Head of caudate nucleus (tissue), 42 donors: ENCODE results near the gene TRPV3.
"Not testable (repeated sequence)": the region's sequence is repeated elsewhere in the genome, so short reads cannot be mapped to it uniquely, and the experiment has no call there.

ENCODE experiments used
- DNase-seq, 42 donors: peaks; one replicate each; pipeline versions ENCODE4 v3.0.0 to v3.0.0-alpha.2; 2020 to 2021; ENCODE audit warnings: mixed read lengths in 7 of 42
- intact Hi-C: fragments of 100-400 bp; cut with DNase I; formaldehyde crosslinking; loops from one replicate; pipeline ENCODE4 v1.15.0; 2022

The TRPV3 gene

DNA sequence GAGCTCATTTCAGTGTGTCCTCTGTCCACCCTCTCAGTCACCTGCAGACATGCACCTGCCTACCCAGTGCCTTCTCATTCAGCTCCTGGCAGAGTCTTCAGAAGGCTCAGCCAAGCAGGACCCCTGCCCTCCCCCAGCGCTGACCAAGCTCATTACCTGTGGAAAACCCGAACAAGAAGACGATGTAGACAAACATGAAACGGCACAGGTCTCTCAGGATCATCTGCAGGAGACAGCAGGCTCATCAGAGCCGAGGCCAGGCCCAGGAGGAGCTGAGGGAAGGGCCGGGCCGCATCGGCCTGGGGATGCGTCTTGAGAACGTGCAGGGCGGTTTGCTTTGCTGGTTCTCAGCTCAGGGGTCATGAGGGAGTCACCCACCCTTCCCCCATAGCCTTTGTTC lies 19.4 kb upstream of the TRPV3 start:
- intact Hi-C loops, result no loop called here
- DNase-seq, result no peak

DNA sequence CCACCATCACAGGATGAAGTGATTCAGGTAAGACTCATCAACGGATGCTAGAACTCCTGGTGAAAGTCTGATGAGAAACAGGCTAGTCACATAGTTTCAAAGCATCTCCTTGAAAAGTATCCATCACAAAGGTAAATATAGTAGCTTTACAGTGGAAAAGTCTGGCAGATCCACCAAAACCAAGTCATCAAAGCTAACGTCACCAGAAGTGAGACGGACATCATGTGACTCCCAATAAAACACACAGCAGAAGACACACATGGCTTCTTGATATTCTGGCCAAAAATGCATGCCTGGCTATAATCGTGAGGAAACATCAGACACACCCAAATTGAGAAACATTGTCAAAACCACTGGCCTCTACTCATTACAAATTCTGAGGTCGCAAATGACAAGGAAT lies 17.9 kb upstream of the TRPV3 start:
- no peak for DNase-seq
- intact Hi-C loops, result no loop called here

DNA sequence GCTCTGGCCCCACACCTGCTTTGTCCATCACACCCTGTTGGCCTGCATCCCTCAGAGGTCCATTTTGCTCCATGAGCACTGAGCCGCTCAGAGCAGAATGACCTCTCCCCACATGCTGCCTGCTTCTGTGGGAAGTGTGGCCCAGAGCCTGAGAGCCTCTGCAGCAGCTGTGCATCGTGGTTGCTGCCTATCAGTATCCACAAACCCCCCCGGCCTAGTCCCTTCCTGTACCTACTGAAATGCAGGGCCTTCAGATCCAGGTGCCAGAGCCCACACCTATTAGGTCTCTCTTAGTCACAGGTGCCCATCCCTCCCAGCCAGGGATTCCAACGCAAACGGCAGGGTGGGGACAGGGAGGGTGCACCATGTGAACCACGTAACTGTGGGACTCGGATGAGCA lies 16.6 kb upstream of the TRPV3 start:
- intact Hi-C loops, result no loop called here

DNA sequence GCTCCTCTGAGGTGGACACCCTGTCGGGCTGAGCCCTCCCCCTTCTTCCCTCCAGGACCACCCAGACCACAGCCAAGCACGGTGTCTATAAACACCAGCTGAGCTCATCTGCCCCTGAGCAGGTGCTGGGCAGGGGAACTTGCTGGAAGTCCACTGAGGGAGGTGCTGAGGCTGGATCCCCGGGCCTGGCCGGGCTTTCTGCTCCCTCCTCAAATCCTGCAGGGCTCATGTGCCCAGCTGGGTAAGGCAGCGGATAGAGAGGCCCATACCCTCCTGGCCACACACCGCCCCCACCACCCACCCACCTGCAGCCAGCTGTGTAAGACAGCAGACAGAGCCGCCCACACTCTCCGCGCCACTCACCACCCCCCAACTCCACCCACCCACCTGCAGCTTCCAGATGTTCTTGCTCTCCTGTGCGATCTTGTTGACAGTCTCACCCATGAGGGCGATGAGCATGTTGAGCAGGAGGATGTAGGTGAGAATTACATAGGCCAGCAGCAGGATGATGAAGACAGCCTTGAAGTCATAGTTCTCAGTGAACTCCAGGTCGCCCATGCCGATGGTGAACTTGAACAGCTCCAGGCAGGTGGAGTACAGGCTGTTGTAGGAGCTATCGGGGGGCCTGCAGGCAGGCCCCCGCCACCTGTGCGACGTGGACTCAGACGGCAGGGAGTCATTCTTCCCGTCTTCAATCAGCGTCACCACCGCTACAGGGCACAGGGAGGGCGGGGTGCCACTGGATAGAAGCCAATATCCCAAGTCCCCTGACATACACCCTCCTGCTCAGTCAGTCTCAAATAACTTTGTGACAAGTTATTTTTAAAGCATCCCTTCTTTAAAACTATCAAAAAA lies 15.9 kb upstream of the TRPV3 start:
- intact Hi-C loops, result no loop called here
- no peak for DNase-seq

More for the DNA sequence above, 16.6 kb upstream of the TRPV3 start:
- no peak for DNase-seq

DNA sequence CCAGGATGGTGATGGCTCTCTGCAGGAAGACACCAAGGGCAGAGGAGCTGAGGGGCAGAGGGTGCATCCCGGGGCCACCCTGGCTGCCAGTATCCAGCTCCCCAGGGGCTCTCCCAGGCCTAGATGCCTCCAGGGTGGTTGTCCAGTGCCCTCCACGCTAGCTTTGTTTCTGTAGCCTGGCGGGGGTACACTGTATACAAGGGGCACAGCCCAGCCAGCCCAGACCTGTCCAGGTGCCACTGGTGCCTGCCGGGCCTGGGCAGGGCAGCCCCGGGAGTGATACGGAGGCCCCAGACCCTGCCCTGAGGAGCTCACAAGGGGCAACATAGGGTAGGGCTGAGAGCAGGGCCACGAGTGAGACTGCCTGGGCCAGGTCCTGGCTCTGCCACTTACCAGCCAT lies 14.6 kb upstream of the TRPV3 start:
- no peak for DNase-seq
- intact Hi-C loops, result no loop called here

DNA sequence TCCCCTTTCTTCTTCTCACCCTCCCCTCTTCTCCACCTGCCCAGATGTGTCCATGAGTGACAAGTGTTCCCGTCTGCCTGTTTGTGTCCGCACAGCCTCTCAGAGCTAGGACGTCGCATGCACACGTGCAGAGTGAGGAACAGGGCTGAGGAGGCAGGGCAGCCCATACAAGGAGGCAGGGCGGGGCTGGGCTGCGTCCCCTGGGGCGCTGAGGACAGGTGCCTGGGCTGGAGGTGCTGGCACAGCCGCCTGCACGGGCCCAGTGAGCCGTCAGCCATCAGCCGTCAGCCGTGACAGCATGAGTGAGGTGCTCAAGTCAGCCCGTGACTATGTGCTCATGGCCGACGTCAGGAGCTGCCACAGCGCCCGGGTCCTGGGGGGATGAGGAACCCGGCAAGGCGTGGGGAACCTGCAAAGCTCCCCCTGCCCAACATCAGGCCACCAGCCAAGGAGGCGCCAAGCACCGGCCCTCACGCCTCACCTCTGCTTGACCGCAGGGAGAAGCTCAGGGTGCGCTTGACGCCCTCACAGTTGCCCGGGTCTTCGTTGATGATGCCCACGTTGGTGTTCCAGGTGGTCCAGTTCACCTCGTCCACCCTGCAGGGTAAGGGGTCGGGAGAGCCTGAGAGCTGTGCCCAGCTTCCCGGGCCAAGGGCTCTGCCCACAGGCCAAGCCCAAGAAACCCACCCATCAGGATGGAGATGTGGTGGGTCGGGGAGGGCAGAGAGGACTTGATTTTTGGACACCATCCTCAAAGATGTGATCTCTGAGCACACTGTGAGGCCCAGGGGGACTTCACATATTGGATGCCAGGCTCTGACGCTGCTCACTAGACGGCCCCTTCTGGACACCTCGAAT lies 13.7 kb upstream of the TRPV3 start:
- intact Hi-C loops, result no loop called here
- DNase-seq, result no peak

DNA sequence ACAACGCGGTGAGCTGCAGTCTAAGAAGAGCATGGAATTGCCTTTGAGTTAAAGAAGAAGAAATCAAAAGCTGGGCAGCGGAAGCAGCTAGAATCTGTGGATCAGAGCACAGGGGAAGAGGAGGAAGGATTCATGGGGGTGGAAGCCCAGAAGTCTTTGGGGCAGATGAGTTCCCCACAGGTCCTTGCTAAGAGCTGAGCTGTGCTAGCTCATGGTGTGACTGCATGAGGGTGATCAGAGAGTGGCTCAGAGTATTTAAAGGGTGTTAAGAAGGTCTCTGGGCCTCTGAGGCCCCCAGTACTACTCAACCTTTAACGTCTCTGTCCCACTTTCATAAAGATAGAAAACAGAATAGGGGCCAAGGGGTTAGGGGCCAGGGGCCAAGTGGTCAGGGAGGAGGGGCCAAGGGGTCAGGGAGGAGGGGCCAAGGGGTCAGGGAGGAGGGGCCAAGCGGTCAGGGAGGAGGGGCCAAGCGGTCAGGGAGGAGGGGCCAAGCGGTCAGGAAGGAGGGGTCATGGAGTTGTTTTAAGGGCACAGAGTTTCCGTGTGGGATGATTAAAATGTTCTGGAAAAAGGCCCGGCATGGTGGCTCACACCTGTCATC lies 12.0 kb upstream of the TRPV3 start:
- intact Hi-C loops, result no loop called here
- DNase-seq, result no peak

DNA sequence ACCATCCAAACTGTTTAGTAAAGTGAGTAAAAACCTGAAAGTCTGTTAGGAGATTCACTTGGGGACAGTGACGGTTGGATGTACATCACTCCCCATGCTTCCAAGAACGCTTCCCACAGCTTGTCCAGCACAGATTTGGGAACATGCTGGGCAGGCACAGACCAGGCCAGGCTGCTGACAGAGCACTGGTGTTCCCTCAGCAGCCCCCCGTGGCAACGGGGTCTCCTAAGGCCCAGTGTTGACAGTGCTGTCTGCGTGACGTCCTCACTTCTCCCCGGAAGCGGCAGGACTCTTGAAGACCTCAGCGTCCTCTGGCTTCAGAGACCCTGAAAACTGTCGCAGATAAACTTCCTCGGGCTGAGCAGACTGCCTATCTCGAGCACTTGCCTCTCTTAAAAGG lies 8.9 kb upstream of the TRPV3 start:
- no peak for DNase-seq
- intact Hi-C loops, result no loop called here

DNA sequence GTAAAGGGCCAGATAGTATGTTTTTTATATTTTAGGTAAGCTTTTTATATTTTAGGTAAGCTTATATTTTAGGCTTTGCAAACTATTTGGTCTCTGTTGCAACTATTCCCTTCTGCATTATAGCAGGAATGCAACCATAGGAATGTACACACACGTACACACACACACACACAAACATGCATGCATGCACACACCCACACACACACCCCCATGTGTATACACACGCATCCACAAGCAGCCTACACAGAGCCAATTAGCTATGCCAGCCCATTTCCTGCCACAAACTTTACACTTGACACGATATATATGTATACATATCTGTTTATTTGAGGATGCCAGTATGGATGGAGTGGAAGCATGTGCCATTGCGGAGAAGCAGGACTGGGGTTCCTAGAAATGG lies 7.5 kb upstream of the TRPV3 start:
- intact Hi-C loops, result no loop called here

DNA sequence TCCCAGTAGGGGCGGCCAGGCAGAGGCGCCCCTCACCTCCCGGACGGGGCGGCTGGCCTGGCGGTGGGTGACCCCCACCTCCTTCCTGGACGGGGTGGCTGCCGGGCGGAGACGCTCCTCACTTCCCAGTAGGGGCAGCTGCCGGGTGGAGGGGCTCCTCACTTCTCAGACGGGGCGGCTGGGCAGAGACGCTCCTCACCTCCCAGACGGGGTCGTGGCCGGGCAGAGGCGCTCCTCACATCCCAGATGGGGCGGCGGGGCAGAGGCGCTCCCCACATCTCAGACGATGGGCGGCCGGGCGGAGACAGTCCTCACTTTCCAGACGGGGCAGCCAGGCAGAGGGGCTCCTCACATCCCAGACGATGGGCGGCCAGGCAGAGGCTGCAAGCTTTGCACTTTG lies 6.6 kb upstream of the TRPV3 start:
- intact Hi-C loops, DNase-seq: not testable (repeated sequence)

More for the DNA sequence above, 7.5 kb upstream of the TRPV3 start:
- no peak for DNase-seq

DNA sequence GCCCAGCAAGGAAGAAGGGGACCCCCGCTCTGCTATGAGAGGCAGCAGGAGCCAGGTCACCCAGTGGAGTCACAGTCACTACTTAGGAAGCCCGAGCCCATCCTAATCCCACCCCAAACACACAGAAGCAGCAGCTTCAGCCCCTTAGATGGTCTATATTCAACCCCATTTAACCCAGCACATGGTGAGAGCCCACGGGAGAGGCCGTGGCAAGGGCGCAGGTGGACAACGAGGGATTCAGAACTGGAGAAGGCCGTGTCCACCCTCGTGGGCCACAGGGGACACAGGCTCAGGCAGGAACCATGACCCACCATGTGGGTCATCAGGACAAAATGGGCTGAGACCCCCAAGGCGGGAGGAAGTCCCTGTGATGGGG lies 1.6 kb upstream of the TRPV3 start:
- no peak for DNase-seq

DNA sequence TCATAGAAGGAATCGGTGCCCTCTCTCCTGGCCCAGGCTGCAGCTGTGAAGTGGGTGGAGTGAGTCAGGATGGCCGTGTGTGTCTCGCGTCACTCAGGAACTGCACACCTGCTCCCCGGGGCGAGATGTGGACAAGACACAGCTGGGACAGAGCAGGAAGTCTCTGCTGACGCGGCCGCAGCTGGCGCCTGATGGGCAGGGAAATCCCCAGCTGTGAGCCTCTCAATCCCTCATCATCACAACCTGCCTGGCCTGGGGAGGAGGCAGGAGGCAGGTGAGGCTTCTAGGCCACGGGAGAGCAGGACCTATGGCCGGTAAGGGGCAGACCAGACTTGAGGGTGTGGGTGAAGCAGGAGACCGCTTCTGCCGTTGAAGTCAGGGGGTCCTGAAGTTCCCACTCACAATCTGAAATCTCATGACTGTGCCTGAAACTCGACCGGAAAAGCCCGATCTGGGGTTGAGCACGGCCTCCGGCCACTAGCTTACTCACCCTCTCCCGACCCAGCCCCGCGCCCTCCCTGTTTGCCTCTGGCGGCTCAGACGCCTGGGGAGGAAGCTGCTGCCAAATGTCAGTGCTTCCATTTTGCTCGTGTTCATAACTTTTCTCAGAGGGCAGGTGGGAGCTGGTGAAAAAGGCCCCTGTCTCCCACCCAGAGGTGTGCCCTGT lies 1.1 kb upstream of the TRPV3 start:
- intact Hi-C loops, result no loop called here
- peak in 1 of 42 donors; percentile 34 for DNase-seq

More for the DNA sequence above, 1.6 kb upstream of the TRPV3 start:
- intact Hi-C loops, result no loop called here

DNA sequence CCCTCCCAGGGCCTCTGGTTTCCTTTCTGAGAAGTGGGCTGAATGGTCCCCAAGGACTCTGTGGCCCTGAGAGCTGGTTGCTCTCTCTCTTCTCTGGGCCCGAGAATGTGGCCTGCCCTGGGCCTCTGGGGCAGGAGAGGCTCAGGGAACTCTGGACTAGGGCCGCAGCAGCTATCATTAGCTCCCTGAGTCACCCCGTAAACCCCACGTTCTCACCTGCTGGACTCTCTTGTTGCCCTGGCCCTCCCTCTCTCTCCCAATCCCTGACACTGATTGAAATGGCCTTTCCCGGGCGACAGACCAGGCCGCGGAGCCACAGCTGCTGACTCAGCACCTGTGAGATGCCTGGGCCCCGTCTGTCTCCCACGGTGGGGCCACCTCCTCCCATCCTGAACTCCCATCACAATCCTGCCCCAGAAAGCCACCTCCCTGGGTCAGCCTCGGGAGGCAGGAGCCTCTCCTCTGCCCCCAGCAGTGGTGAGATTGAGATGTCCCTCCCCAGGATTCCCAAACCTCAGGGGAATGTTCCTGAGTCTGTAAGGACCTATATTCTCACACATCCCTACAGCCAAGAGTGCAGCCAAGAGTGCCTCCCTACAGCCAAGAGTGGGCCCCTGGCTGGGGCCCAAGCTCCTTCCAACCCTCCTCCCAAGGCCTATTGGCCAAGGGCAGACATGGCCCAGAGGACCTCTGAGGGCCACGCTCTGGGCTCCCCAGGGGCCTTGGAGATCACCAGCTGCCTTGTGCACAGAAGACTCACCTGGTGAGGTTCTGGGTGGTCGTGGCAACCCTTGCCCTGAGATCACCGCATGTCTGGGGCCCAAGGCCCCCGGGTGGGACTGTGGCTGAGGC lies 470 bp downstream of the TRPV3 start:
- intact Hi-C loops, result no loop called here
- no peak for DNase-seq

DNA sequence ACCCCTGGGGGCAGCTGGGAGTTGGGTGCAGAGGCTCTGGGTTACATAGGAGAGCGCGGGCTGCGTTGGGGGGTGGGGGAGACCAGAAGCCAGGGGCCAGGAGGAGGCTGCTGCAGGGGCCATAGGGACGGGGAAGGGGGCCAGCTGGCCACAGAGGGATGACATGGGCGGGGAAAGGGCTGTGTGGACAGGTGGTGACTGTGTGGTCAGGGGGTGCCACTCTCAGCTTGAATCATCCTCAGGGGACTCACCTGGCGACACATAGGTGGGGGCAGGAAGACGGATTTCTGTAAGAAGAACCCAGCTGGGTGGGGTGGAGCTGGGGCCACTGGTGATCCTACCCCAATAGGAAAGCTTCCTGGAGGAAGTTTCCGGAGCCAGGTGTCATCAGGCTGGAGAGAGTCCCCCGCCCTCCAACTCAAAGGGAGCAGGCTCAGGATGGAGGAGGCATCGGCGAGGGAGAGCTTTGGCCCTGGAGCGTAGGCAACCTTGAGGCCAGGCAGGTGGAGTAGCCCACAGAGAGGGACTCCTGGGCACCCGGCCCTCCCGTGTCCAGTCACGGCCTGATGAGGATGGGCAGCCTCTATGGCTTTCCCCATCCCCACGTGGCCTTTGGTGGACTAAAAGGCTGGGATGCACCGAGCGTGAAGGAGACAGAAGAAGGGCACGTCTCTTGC lies 1.2 kb downstream of the TRPV3 start:
- DNase-seq, result no peak
- intact Hi-C loops, result no loop called here

DNA sequence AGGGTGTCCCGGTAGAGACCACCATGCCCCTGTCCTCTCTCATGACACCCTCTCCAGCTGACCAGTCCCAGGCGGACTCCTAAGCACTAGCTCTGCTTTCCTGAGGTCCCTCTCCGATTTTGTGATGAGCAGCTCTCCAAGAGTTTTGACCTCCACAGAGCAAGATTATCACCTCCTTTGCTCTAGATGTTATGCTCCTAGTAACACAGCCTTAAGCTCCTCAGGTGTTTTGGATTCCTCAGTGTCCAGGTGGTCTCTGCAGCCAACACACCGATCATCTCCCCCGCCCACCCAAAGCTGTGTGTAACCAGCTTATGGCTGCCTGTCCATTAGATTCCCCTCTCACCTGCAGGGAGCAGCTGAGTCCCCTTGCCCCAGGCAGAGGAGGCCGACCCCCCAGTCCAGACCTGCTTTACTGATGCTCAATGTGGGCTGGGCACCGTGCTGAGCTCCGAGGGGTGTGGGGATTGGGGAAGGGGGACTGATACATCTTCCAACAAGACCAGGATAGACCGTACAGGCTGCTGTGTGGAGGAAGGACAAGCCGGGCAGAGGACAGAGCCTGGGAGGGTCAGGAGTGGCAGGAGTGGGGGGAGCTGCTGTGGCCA lies 2.3 kb downstream of the TRPV3 start:
- no peak for DNase-seq
- intact Hi-C loops, result no loop called here

DNA sequence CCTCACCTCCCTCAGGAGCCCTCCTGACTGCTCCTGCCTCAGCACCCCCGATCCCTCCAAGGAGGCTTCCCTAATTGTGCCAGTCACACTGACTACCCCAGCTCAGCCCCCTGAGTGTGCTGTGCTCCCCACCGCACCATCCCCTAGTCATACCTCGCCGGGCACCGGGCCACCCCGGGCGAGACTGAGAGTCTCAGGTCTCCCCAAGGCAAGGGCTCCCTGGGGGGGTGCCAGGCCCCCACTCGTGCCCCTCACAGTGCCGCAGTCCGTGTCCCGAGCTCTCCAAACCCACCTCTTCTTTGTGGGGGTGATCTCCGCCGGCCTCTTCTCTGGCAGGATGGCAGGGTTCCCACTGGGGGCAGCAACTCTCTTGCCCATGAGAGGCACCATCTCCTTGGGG lies 3.2 kb downstream of the TRPV3 start:
- no peak for DNase-seq
- intact Hi-C loops, result no loop called here
